GM18499 (cell line): ENCODE data around the gene GAB2.
A peak's percentile ranks its signal among the peaks of the same experiment; 100 is the strongest.
"Not testable (repeated sequence)": the region's sequence is repeated elsewhere in the genome, so short reads cannot be mapped to it uniquely, and the experiment has no call there.

Experiments used
- ATAC-seq: cut with Tn5 transposase; IDR thresholded peaks from one replicate; pipeline ENCODE4 v1.9.1; 2021; ENCODE audit warnings: moderate number of reproducible peaks; ENCODE audit not compliant: insufficient read depth, unreplicated experiment

The GAB2 gene

GRCh38 chr11:78228467-78228866 lies 189.2 kb downstream of the GAB2 start:
- no peak for ATAC-seq

- ATAC-seq = no peak
Measured at GRCh38 chr11:78227921-78228320, 189.7 kb downstream of the GAB2 start.

- ATAC-seq = no peak
Measured at GRCh38 chr11:78226684-78227680, 190.6 kb downstream of the GAB2 start.

- no peak for ATAC-seq
Measured at GRCh38 chr11:78224906-78225420, 192.7 kb downstream of the GAB2 start.

GRCh38 chr11:78224506-78224905 lies 193.1 kb downstream of the GAB2 start:
- ATAC-seq = no peak

GRCh38 chr11:78223320-78223954 lies 194.2 kb downstream of the GAB2 start:
- peak; percentile 52 for ATAC-seq

- ATAC-seq = not testable (repeated sequence)
Measured at GRCh38 chr11:78222726-78223125, 194.9 kb downstream of the GAB2 start.

- no peak for ATAC-seq
Measured at GRCh38 chr11:78221396-78222315, 196.0 kb downstream of the GAB2 start.

- ATAC-seq = no peak
Measured at GRCh38 chr11:78220218-78221157, 197.1 kb downstream of the GAB2 start.

GRCh38 chr11:78219493-78220217 lies 198.0 kb downstream of the GAB2 start:
- ATAC-seq = no peak

GRCh38 chr11:78218707-78219492 lies 198.7 kb downstream of the GAB2 start:
- ATAC-seq = no peak

GRCh38 chr11:78217650-78218541 lies 199.7 kb downstream of the GAB2 start:
- no peak for ATAC-seq

GRCh38 chr11:78216571-78217287 lies 200.9 kb downstream of the GAB2 start:
- no peak for ATAC-seq

- no peak for ATAC-seq
Measured at GRCh38 chr11:78216021-78216420, 201.6 kb downstream of the GAB2 start.

GRCh38 chr11:78214331-78215194 lies 203.1 kb downstream of the GAB2 start:
- no peak for ATAC-seq
